ENCODE results near the gene GRIP1.

Gene GRIP1

GRCh38 chr12:66678338-66679275 lies at the start of gene GRIP1:
TSS of gene GRIP1 (minus strand) at chr12:66679076. CDS start at chr12:66678904, 172 bp downstream.
- no peak for DNase-seq (ENCODE audit: low read depth in 1 of 2, low spot score in 1 of 2)

GRCh38 chr12:66726556-66726955 lies 47.7 kb upstream of the GRIP1 start:
- DNase-seq (ENCODE audit: low read depth in 1 of 2, low spot score in 1 of 2) = no peak

GRCh38 chr12:66725031-66725430 lies 46.2 kb upstream of the GRIP1 start:
- no peak for DNase-seq (ENCODE audit: low read depth in 1 of 2, low spot score in 1 of 2)

GRCh38 chr12:66724616-66725015 lies 45.7 kb upstream of the GRIP1 start:
- DNase-seq (ENCODE audit: low read depth in 1 of 2, low spot score in 1 of 2) = no peak

- DNase-seq (ENCODE audit: low read depth in 1 of 2, low spot score in 1 of 2) = no peak
These were observed 45.1 kb upstream of the GRIP1 start for GRCh38 chr12:66724026-66724425.

GRCh38 chr12:66719862-66720261 lies 41.0 kb upstream of the GRIP1 start:
- DNase-seq (ENCODE audit: low read depth in 1 of 2, low spot score in 1 of 2) = no peak

GRCh38 chr12:66717036-66717673 lies 38.3 kb upstream of the GRIP1 start:
- no peak for DNase-seq (ENCODE audit: low read depth in 1 of 2, low spot score in 1 of 2)

- no peak for DNase-seq (ENCODE audit: low read depth in 1 of 2, low spot score in 1 of 2)
These were observed 37.6 kb upstream of the GRIP1 start for GRCh38 chr12:66716522-66716921.

- DNase-seq (ENCODE audit: low read depth in 1 of 2, low spot score in 1 of 2) = no peak
These were observed 35.8 kb upstream of the GRIP1 start for GRCh38 chr12:66714709-66715108.

GRCh38 chr12:66713984-66714383 lies 35.1 kb upstream of the GRIP1 start:
- no peak for DNase-seq (ENCODE audit: low read depth in 1 of 2, low spot score in 1 of 2)

- DNase-seq (ENCODE audit: low read depth in 1 of 2, low spot score in 1 of 2) = no peak
These were observed 31.0 kb upstream of the GRIP1 start for GRCh38 chr12:66709893-66710292.

- DNase-seq (ENCODE audit: low read depth in 1 of 2, low spot score in 1 of 2) = no peak
These were observed 30.5 kb upstream of the GRIP1 start for GRCh38 chr12:66709457-66709773.

GRCh38 chr12:66708704-66709456 lies 30.0 kb upstream of the GRIP1 start:
- DNase-seq (ENCODE audit: low read depth in 1 of 2, low spot score in 1 of 2) = no peak

- no peak for DNase-seq (ENCODE audit: low read depth in 1 of 2, low spot score in 1 of 2)
These were observed 28.3 kb upstream of the GRIP1 start for GRCh38 chr12:66707002-66707697.

GRCh38 chr12:66699738-66700482 lies 21.0 kb upstream of the GRIP1 start:
- no peak for DNase-seq (ENCODE audit: low read depth in 1 of 2, low spot score in 1 of 2)

- DNase-seq (ENCODE audit: low read depth in 1 of 2, low spot score in 1 of 2) = no peak
These were observed 19.7 kb upstream of the GRIP1 start for GRCh38 chr12:66698558-66698957.

GRCh38 chr12:66697404-66697803 lies 18.5 kb upstream of the GRIP1 start:
- no peak for DNase-seq (ENCODE audit: low read depth in 1 of 2, low spot score in 1 of 2)

GRCh38 chr12:66694666-66695613 lies 16.1 kb upstream of the GRIP1 start:
- no peak for DNase-seq (ENCODE audit: low read depth in 1 of 2, low spot score in 1 of 2)

GRCh38 chr12:66693901-66694513 lies 15.1 kb upstream of the GRIP1 start:
- DNase-seq (ENCODE audit: low read depth in 1 of 2, low spot score in 1 of 2) = no peak

Data from stimulated activated CD4-positive, alpha-beta T cell treated with anti-CD3 and anti-CD28 coated beads, Interleukin-15, amount 100 ng/mL, for 1 hour (primary cell).